ENCODE results near the gene MYH4. TPM values are rescaled to one million over a fixed set of nuclear protein-coding genes. Genes with fewer than 3 reads are reported as not detected.
A peak's percentile ranks its signal among the peaks of the same experiment; 100 is the strongest.

Gene MYH4
- total and polyA plus RNA-seq, 2 of the 8 experiments (the other 6 are each of a cell fraction or from before 2014, with no cell fraction given) = not detected

GRCh38 chr17:10460062-10460461 is 9.3 kb downstream of the MYH4 start:
- Histone ChIP-seq H2BK12ac (ENCODE audit: low read depth, low read length) (no peak overlapping the region), H4K20me1 (replicated peaks in 1 of 2; ENCODE audit: control insufficient read depth in 1 of 2, insufficient read depth in 2 of 2, low read length in 2 of 2) (no peaks in the 10 kb centered on the region), H3K27ac (ENCODE audit: low read depth, low read length) (no peak overlapping the region), H4K91ac (replicated peaks; ENCODE audit: insufficient read length, low read length) (no peak overlapping the region), H3K36me3 (ENCODE audit: control insufficient read depth in 2 of 4, insufficient read depth in 4 of 4, low read length in 3 of 4) (no peaks in the 10 kb centered on the region), H3K14ac (ENCODE audit: insufficient read length) (no peak overlapping the region), H3K27me3 (replicated peaks in 1 of 4; ENCODE audit: control insufficient read depth in 3 of 4, extremely low read depth in 1 of 4, insufficient read depth in 3 of 4, low read length in 3 of 4) (no peaks in the 10 kb centered on the region), H2BK15ac (ENCODE audit: low read length) (no peak overlapping the region), H3K4ac (replicated peaks; ENCODE audit: insufficient read length, low read depth, low read length) (no peak overlapping the region), H2BK5ac (ENCODE audit: low read depth, low read length) (no peak overlapping the region), H2BK120ac (replicated peaks; ENCODE audit: low read depth, low read length) (no peak overlapping the region), H3K23ac (ENCODE audit: insufficient read length) (no peak overlapping the region), H3K79me1 (ENCODE audit: low read depth, low read length) (no peaks in the 10 kb centered on the region), H4K5ac (ENCODE audit: insufficient read length, low read depth, low read length) (no peak overlapping the region), H2AFZ (ENCODE audit: low read length) (0 out of 2 replicates have a peak overlapping the region, but pooled peaks have one; percentile 12), H3K9me3 (ENCODE audit: insufficient read depth in 2 of 2, low read depth in 1 of 2, low read length in 1 of 2) (no peaks in the 10 kb centered on the region), H3K18ac (ENCODE audit: extremely low read depth, low read length) (no peak overlapping the region), H2AK5ac (ENCODE audit: low read depth, low read length) (no peak overlapping the region), H3K9ac (replicated peaks in 1 of 4; ENCODE audit: extremely low read depth in 1 of 4, low read depth in 3 of 4, low read length in 3 of 4) (no peak overlapping the region), H3K79me2 (ENCODE audit: control insufficient read depth in 1 of 2, insufficient read depth in 2 of 2, low read length in 2 of 2) (no peaks in the 10 kb centered on the region), H3K4me2 (ENCODE audit: insufficient read depth in 1 of 2, low read depth in 2 of 2, low read length in 2 of 2) (no peak overlapping the region), H3K4me1 (replicated peaks in 1 of 4; ENCODE audit: control insufficient read depth in 3 of 4, insufficient read depth in 4 of 4, low read length in 3 of 4) (no peaks in the 10 kb centered on the region), H3K4me3 (ENCODE audit: extremely low read depth in 1 of 4, insufficient read depth in 2 of 4, low read depth in 3 of 4, low read length in 4 of 4) (no peak overlapping the region), H3K23me2 (ENCODE audit: low read depth, low read length) (no peaks in the 10 kb centered on the region), H2BK20ac (ENCODE audit: low read length) (no peak overlapping the region), H4K8ac (ENCODE audit: extremely low read depth, insufficient read depth, low read length) (no peak overlapping the region), H3K56ac (replicated peaks; ENCODE audit: insufficient read length, low read depth, low read length) (no peak overlapping the region)
- 94% methylated on average over 4 of the region's 4 CpGs; no CpG with 5 or more reads in 1 of the 2 experiments for WGBS, 2 experiments (ENCODE audit: extremely low coverage in 1 of 2, insufficient coverage in 1 of 2, insufficient read length in 1 of 2, insufficient replicate concordance in 2 of 2, low coverage in 1 of 2, low lambda C conversion rate in 2 of 2, missing lambda C conversion rate in 1 of 2)
- POLR2A ChIA-PET (ENCODE audit: partially characterized antibody) = no interaction called here
- CTCF ChIA-PET (ENCODE audit: partially characterized antibody) = interaction anchor here (1.0 kb wide), 1 partner anchor 12 kb away, joined by 3 read pairs; no protein-coding TSS in a partner anchor
- FAIRE-seq (peak; percentile 13), DNase-seq (ENCODE audit: low read depth in 1 of 2, low spot score in 2 of 2) (no peak)
- TF ChIP-seq SP2 (IDR thresholded peaks at IDR 0.05; ENCODE audit: low read length) (no peak), KDM5A (IDR thresholded peaks at IDR 0.05; ENCODE audit: low read length) (no peak), RFX5 (IDR thresholded peaks at IDR 0.05; ENCODE audit: borderline replicate concordance, low read depth, low read length) (no peak), SIX5 (IDR thresholded peaks at IDR 0.05; ENCODE audit: low read depth, low read length) (no peak), SAP30 (IDR thresholded peaks at IDR 0.05; ENCODE audit: insufficient read depth, insufficient replicate concordance, low read length) (no peak), SRF (IDR thresholded peaks at IDR 0.05; ENCODE audit: low read depth, low read length) (no peak), CREB1 (IDR thresholded peaks at IDR 0.05) (no peak), NANOG (IDR thresholded peaks at IDR 0.05; ENCODE audit: insufficient read depth, low read depth, low read length, poor library complexity, severe bottlenecking) (no peak), RXRA (IDR thresholded peaks at IDR 0.05; ENCODE audit: insufficient read depth, low read depth, low read length) (no peak), PHF8 (conservative IDR thresholded peaks at IDR 0.05; ENCODE audit: low read depth, low read length) (no peak), EGR1 (IDR thresholded peaks at IDR 0.05; ENCODE audit: borderline replicate concordance, low read depth, low read length) (no peak), RNF2 (IDR thresholded peaks at IDR 0.05; ENCODE audit: borderline replicate concordance, low read depth, low read length, missing control alignments, poor library complexity, severe bottlenecking) (no peak), JUN (IDR thresholded peaks at IDR 0.05; ENCODE audit: low read depth, low read length) (no peak), SIRT6 (IDR thresholded peaks at IDR 0.05; ENCODE audit: low read length) (no peak)
